K562 (cell line): Measurements from ENCODE around the gene FKBP2. TPM values are rescaled to one million over a fixed set of nuclear protein-coding genes. Genes with fewer than 3 reads are reported as not detected.
A peak's percentile ranks its signal among the peaks of the same experiment; 100 is the strongest.

Experiments used
- BMI1 ChIP-seq: fragments of 150-350 bp; IDR thresholded peaks from 2 replicates; pipeline ENCODE4 v1.6.1; 2014; ENCODE audit warnings: low read length
- DMBX1 ChIP-seq: fragments of 250-450 bp; sonication (Bioruptor Pico); IDR thresholded peaks from 2 replicates; pipeline ENCODE4 v1.8.0; 2022; ENCODE audit warnings: inconsistent platforms, mild to moderate bottlenecking, moderate library complexity, borderline replicate concordance
- SIN3A ChIP-seq, 2 experiments: fragments of 150-350 bp in 1 of 2; IDR thresholded peaks; 2 replicates each; pipeline ENCODE4 v1.6.1; 2011 to 2016; ENCODE audit warnings: borderline replicate concordance in 2 of 2, low read depth in 2 of 2, low read length in 2 of 2, mild to moderate bottlenecking in 2 of 2, moderate library complexity in 2 of 2; ENCODE audit not compliant: control insufficient read depth in 1 of 2
- SPI1 ChIP-seq: IDR thresholded peaks from 2 replicates; pipeline ENCODE4 v1.6.1; 2011; ENCODE audit warnings: low read depth, low read length, control low read depth, borderline replicate concordance
- STAG1 ChIP-seq: sonication (generic); formaldehyde crosslinking; IDR thresholded peaks from 2 replicates; pipeline ENCODE4 v1.5.0; 2020; ENCODE audit warnings: missing genetic modification reagents, borderline replicate concordance
- ZBTB1 ChIP-seq: sonication (generic); formaldehyde crosslinking; IDR thresholded peaks from 2 replicates; pipeline ENCODE4 v1.8.1; 2023; ENCODE audit warnings: missing genetic modification reagents, low read depth, mild to moderate bottlenecking, borderline replicate concordance
- ZSCAN29 ChIP-seq: fragments of 450-650 bp; IDR thresholded peaks from 2 replicates; pipeline ENCODE4 v1.6.1; 2017
- polyA plus RNA-seq, 8 experiments: library from polyadenylated mRNA; depleted of rRNA in 4 of 8; stranded (reverse) in 5 of 8; unstranded in 3 of 8; fragments of >200 nt; fragmentation: Nextera tagmentation in 2 of 8; fragmentation: Illumina TruSeq in 1 of 8; extraction: Ambion mirVana in 2 of 8; extraction: Trizol in 1 of 8; gene quantifications; 2 replicates each; pipeline versions ENCODE4 v1.2.1 to v1.2.3, GENCODE V29; 2011 to 2014; ENCODE audit warnings: inconsistent platforms in 1 of 8, missing spikeins in 1 of 8
- total RNA-seq, 7 experiments: library from RNA; depleted of rRNA in 6 of 7; stranded (reverse); fragments of >200 nt in 6 of 7; fragmentation: Illumina TruSeq in 2 of 7; extraction: Trizol in 2 of 7; gene quantifications; 2 replicates each; pipeline versions ENCODE4 v1.2.1 to v1.2.3, GENCODE V29; 2011 to 2021; ENCODE audit warnings: low replicate concordance in 1 of 7
- TF ChIP-seq, protein P1 (sequence below): sonication (generic); formaldehyde crosslinking; IDR thresholded peaks from 2 replicates; pipeline ENCODE4 v1.8.0; 2022; ENCODE audit warnings: missing genetic modification reagents, mild to moderate bottlenecking, borderline replicate concordance
- TF ChIP-seq, protein P2 (sequence below): fragments of 450-650 bp; conservative IDR thresholded peaks from 2 replicates; pipeline ENCODE4 v1.6.1; 2016; ENCODE audit warnings: missing genetic modification characterization, low read depth, mild to moderate bottlenecking, missing compliant biosample characterization, moderate library complexity
- TF ChIP-seq, protein P3 (sequence below): fragments of 450-650 bp; formaldehyde crosslinking; IDR thresholded peaks from 2 replicates; pipeline ENCODE4 v1.4.0; 2022; ENCODE audit warnings: mild to moderate bottlenecking, moderate library complexity
- TF ChIP-seq, protein P4 (sequence below): fragments of 200-800 bp; sonication (Bioruptor generic); IDR thresholded peaks from 2 replicates; pipeline ENCODE4 v1.6.1; 2016; ENCODE audit warnings: missing genetic modification characterization, missing compliant biosample characterization
- TF ChIP-seq, protein P5 (sequence below): fragments of 250-450 bp; sonication (Bioruptor Pico); IDR thresholded peaks from 2 replicates; pipeline ENCODE4 v1.4.0; 2020; ENCODE audit warnings: mild to moderate bottlenecking, moderate library complexity, borderline replicate concordance

Gene FKBP2
- total and polyA plus RNA-seq, 9 of the 15 experiments (the other 6 are each of a cell fraction or from before 2014, with no cell fraction given): 3.5 to 151 (median 58.1) TPM

DNA sequence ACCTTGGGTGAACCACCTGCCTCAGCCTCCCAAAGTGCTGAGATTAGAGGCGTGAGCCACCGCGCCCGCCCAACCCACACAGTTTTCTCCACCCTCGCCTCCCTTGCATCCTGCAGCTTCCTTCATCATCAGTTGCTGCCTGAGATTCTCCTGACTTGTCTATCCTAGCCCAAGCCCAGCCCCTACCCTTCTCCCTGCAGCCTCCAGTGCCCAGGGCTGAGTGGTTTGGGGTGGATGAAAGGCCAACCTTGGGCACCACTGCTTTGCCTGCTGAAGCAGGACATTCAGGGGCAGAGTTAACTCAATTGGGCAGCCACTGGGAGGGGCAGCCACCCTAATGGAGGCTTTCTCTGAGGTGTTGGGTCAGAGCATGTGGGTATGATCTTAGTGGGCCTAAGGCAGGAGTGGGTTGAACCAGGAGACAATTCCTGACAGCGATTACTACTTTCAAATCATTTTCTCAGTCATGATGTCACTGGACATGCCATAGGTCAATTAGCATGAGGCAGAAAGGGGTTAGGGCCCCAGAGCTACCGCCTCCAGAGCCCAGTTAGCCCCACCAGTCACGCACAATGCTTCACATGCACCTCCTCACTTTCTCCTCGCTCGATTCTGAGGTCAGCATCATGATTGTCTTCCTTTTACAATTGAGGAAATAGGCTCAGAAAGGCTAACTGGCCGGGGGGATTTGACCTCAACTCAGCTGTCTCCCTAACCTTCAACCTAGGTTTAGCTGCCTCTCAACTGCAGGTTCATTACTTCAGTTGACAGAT, 1.0 kb upstream of the FKBP2 start (continued):
- TF ChIP-seq, protein P1, sequence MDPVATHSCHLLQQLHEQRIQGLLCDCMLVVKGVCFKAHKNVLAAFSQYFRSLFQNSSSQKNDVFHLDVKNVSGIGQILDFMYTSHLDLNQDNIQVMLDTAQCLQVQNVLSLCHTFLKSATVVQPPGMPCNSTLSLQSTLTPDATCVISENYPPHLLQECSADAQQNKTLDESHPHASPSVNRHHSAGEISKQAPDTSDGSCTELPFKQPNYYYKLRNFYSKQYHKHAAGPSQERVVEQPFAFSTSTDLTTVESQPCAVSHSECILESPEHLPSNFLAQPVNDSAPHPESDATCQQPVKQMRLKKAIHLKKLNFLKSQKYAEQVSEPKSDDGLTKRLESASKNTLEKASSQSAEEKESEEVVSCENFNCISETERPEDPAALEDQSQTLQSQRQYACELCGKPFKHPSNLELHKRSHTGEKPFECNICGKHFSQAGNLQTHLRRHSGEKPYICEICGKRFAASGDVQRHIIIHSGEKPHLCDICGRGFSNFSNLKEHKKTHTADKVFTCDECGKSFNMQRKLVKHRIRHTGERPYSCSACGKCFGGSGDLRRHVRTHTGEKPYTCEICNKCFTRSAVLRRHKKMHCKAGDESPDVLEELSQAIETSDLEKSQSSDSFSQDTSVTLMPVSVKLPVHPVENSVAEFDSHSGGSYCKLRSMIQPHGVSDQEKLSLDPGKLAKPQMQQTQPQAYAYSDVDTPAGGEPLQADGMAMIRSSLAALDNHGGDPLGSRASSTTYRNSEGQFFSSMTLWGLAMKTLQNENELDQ (CRISPR knock-in tag): no peak
- TF ChIP-seq ZSCAN29: no peak
- no peak for TF ChIP-seq BMI1
- TF ChIP-seq SPI1: peak; percentile 70
- no peak for TF ChIP-seq STAG1
- peak in 1 of 2 experiments; percentile 20; a peak in 1 of 4 replicates for TF ChIP-seq SIN3A (IDR thresholded peaks at IDR 0.05; ENCODE audit: borderline replicate concordance in 2 of 2, control insufficient read depth in 1 of 2, low read depth in 2 of 2, low read length in 2 of 2)
- TF ChIP-seq, protein P2, sequence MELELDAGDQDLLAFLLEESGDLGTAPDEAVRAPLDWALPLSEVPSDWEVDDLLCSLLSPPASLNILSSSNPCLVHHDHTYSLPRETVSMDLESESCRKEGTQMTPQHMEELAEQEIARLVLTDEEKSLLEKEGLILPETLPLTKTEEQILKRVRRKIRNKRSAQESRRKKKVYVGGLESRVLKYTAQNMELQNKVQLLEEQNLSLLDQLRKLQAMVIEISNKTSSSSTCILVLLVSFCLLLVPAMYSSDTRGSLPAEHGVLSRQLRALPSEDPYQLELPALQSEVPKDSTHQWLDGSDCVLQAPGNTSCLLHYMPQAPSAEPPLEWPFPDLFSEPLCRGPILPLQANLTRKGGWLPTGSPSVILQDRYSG (tag): peak; percentile 24; the same call in 1 of the 2 replicates
- TF ChIP-seq, protein P3, sequence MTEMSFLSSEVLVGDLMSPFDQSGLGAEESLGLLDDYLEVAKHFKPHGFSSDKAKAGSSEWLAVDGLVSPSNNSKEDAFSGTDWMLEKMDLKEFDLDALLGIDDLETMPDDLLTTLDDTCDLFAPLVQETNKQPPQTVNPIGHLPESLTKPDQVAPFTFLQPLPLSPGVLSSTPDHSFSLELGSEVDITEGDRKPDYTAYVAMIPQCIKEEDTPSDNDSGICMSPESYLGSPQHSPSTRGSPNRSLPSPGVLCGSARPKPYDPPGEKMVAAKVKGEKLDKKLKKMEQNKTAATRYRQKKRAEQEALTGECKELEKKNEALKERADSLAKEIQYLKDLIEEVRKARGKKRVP: no peak
- peak; percentile 20; the same call in 1 of the 2 replicates for TF ChIP-seq DMBX1 (CRISPR knock-in tag)
- TF ChIP-seq, protein P4, sequence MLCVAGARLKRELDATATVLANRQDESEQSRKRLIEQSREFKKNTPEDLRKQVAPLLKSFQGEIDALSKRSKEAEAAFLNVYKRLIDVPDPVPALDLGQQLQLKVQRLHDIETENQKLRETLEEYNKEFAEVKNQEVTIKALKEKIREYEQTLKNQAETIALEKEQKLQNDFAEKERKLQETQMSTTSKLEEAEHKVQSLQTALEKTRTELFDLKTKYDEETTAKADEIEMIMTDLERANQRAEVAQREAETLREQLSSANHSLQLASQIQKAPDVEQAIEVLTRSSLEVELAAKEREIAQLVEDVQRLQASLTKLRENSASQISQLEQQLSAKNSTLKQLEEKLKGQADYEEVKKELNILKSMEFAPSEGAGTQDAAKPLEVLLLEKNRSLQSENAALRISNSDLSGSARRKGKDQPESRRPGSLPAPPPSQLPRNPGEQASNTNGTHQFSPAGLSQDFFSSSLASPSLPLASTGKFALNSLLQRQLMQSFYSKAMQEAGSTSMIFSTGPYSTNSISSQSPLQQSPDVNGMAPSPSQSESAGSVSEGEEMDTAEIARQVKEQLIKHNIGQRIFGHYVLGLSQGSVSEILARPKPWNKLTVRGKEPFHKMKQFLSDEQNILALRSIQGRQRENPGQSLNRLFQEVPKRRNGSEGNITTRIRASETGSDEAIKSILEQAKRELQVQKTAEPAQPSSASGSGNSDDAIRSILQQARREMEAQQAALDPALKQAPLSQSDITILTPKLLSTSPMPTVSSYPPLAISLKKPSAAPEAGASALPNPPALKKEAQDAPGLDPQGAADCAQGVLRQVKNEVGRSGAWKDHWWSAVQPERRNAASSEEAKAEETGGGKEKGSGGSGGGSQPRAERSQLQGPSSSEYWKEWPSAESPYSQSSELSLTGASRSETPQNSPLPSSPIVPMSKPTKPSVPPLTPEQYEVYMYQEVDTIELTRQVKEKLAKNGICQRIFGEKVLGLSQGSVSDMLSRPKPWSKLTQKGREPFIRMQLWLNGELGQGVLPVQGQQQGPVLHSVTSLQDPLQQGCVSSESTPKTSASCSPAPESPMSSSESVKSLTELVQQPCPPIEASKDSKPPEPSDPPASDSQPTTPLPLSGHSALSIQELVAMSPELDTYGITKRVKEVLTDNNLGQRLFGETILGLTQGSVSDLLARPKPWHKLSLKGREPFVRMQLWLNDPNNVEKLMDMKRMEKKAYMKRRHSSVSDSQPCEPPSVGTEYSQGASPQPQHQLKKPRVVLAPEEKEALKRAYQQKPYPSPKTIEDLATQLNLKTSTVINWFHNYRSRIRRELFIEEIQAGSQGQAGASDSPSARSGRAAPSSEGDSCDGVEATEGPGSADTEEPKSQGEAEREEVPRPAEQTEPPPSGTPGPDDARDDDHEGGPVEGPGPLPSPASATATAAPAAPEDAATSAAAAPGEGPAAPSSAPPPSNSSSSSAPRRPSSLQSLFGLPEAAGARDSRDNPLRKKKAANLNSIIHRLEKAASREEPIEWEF (CRISPR knock-in tag): peak; percentile 80; the same call in 1 of the 2 replicates
- TF ChIP-seq ZBTB1 (CRISPR knock-in tag): no peak
- TF ChIP-seq, protein P5, sequence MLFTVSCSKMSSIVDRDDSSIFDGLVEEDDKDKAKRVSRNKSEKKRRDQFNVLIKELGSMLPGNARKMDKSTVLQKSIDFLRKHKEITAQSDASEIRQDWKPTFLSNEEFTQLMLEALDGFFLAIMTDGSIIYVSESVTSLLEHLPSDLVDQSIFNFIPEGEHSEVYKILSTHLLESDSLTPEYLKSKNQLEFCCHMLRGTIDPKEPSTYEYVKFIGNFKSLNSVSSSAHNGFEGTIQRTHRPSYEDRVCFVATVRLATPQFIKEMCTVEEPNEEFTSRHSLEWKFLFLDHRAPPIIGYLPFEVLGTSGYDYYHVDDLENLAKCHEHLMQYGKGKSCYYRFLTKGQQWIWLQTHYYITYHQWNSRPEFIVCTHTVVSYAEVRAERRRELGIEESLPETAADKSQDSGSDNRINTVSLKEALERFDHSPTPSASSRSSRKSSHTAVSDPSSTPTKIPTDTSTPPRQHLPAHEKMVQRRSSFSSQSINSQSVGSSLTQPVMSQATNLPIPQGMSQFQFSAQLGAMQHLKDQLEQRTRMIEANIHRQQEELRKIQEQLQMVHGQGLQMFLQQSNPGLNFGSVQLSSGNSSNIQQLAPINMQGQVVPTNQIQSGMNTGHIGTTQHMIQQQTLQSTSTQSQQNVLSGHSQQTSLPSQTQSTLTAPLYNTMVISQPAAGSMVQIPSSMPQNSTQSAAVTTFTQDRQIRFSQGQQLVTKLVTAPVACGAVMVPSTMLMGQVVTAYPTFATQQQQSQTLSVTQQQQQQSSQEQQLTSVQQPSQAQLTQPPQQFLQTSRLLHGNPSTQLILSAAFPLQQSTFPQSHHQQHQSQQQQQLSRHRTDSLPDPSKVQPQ (CRISPR knock-in tag): no peak
